HG03342 (cell line): ENCODE data around the gene CSNK1A1.
"Not testable (repeated sequence)": the region's sequence is repeated elsewhere in the genome, so short reads cannot be mapped to it uniquely, and the experiment has no call there.

Experiments used
- ATAC-seq: cut with Tn5 transposase; IDR thresholded peaks from one replicate; pipeline ENCODE4 v1.9.1; 2021; ENCODE audit warnings: mild to moderate bottlenecking, moderate library complexity; ENCODE audit not compliant: unreplicated experiment

CSNK1A1 gene

GRCh38 chr5:149551227-149552037 is at the start of gene CSNK1A1:
Gene CSNK1A1, minus strand, starts transcription at chr5:149551439. Its CDS starts 475 bp downstream, at chr5:149550964.
- peak; percentile 88 for ATAC-seq

- ATAC-seq = no peak
Observed at GRCh38 chr5:149600932-149601331, 49.7 kb upstream of the CSNK1A1 start.

- no peak for ATAC-seq
Observed at GRCh38 chr5:149599375-149599774, 48.1 kb upstream of the CSNK1A1 start.

GRCh38 chr5:149598966-149599365 is 47.7 kb upstream of the CSNK1A1 start:
- ATAC-seq = no peak

- not testable (repeated sequence) for ATAC-seq
Observed at GRCh38 chr5:149598234-149598633, 47.0 kb upstream of the CSNK1A1 start.

- ATAC-seq = no peak
Observed at GRCh38 chr5:149597618-149598017, 46.4 kb upstream of the CSNK1A1 start.

- ATAC-seq = no peak
Observed at GRCh38 chr5:149596712-149597111, 45.5 kb upstream of the CSNK1A1 start.

GRCh38 chr5:149595105-149595504 is 43.9 kb upstream of the CSNK1A1 start:
- not testable (repeated sequence) for ATAC-seq

GRCh38 chr5:149594206-149594895 is 43.1 kb upstream of the CSNK1A1 start:
- no peak for ATAC-seq

- no peak for ATAC-seq
Observed at GRCh38 chr5:149593370-149593769, 42.1 kb upstream of the CSNK1A1 start.

GRCh38 chr5:149588936-149589335 is 37.7 kb upstream of the CSNK1A1 start:
- no peak for ATAC-seq

- no peak for ATAC-seq
Observed at GRCh38 chr5:149586708-149587318, 35.6 kb upstream of the CSNK1A1 start.

GRCh38 chr5:149585910-149586309 is 34.7 kb upstream of the CSNK1A1 start:
- ATAC-seq = no peak

GRCh38 chr5:149584121-149584520 is 32.9 kb upstream of the CSNK1A1 start:
- ATAC-seq = no peak

GRCh38 chr5:149583394-149583793 is 32.2 kb upstream of the CSNK1A1 start:
- ATAC-seq = no peak

- no peak for ATAC-seq
Observed at GRCh38 chr5:149581931-149582768, 30.9 kb upstream of the CSNK1A1 start.

- no peak for ATAC-seq
Observed at GRCh38 chr5:149581192-149581861, 30.1 kb upstream of the CSNK1A1 start, which contains the start of gene ARHGEF37. Gene ARHGEF37, plus strand, starts transcription at chr5:149581498. Its CDS starts 16,272 bp downstream, at chr5:149597770.

GRCh38 chr5:149580808-149581191 is 29.6 kb upstream of the CSNK1A1 start:
- no peak for ATAC-seq

- ATAC-seq = no peak
Observed at GRCh38 chr5:149578896-149579295, 27.7 kb upstream of the CSNK1A1 start.

GRCh38 chr5:149576021-149576420 is 24.8 kb upstream of the CSNK1A1 start:
- no peak for ATAC-seq
